Measurements from ENCODE around the gene NNT. TPM values are rescaled to one million over a fixed set of nuclear protein-coding genes. Genes with fewer than 3 reads are reported as not detected.

Gene NNT
- total RNA-seq, 3 donors from 2014 or later (not counting 1 experiment from before 2014, with no cell fraction given) = 57.0 to 66.1 (median 64.6) TPM

- no peaks in the 10 kb centered on the region for H3K9me3 Mint-ChIP-seq
- intact Hi-C loops (cut with micrococcal nuclease) = no loop called here
- H3K27me3 Mint-ChIP-seq (ENCODE audit: low read depth in 2 of 2) = no peaks in the 10 kb centered on the region
- no peak overlapping the region for H3K4me3 ChIP-seq (ENCODE audit: low read length)
- ATAC-seq (no peak), DNase-seq (no peak)
- H3K4me3 Mint-ChIP-seq = no peak overlapping the region
- no peaks in the 10 kb centered on the region for H3K4me1 Mint-ChIP-seq
- H3K4me1 ChIP-seq (ENCODE audit: control insufficient read depth, insufficient read depth, low read length) = no peaks in the 10 kb centered on the region
- no peaks in the 10 kb centered on the region for H3K27me3 ChIP-seq (ENCODE audit: control insufficient read depth, insufficient read depth, low read length)
- H3K9me3 ChIP-seq (ENCODE audit: control insufficient read depth, insufficient read depth, low read length) = no peaks in the 10 kb centered on the region
- WGBS (ENCODE audit: insufficient coverage) = 97% methylated on average over 5 of the region's 5 CpGs
- no peaks in the 10 kb centered on the region for H3K36me3 ChIP-seq (ENCODE audit: control insufficient read depth, insufficient read depth, low read length)
- no peak overlapping the region for H3K27ac Mint-ChIP-seq
- no peak for TF ChIP-seq CTCF (IDR thresholded peaks at IDR 0.05)
- no peak overlapping the region for H3K27ac ChIP-seq (ENCODE audit: low read length)
- H3K36me3 Mint-ChIP-seq = no peaks in the 10 kb centered on the region
Measured at GRCh38 chr5:43565043-43565442, 37.9 kb upstream of the NNT start.

GRCh38 chr5:43567967-43568366 lies 35.0 kb upstream of the NNT start:
- WGBS (ENCODE audit: insufficient coverage) = 82% methylated on average over 3 of the region's 3 CpGs
- DNase-seq (no peak), ATAC-seq (no peak)
- H3K36me3 Mint-ChIP-seq = no peaks in the 10 kb centered on the region
- H3K4me3 Mint-ChIP-seq = no peak overlapping the region
- no peak overlapping the region for H3K27ac Mint-ChIP-seq
- no peaks in the 10 kb centered on the region for H3K9me3 Mint-ChIP-seq
- H3K27ac ChIP-seq (ENCODE audit: low read length) = no peak overlapping the region
- no peaks in the 10 kb centered on the region for H3K27me3 ChIP-seq (ENCODE audit: control insufficient read depth, insufficient read depth, low read length)
- H3K4me1 ChIP-seq (ENCODE audit: control insufficient read depth, insufficient read depth, low read length) = no peaks in the 10 kb centered on the region
- no peak overlapping the region for H3K4me3 ChIP-seq (ENCODE audit: low read length)
- H3K27me3 Mint-ChIP-seq (ENCODE audit: low read depth in 2 of 2) = no peaks in the 10 kb centered on the region
- no peaks in the 10 kb centered on the region for H3K9me3 ChIP-seq (ENCODE audit: control insufficient read depth, insufficient read depth, low read length)
- no peaks in the 10 kb centered on the region for H3K4me1 Mint-ChIP-seq
- no peaks in the 10 kb centered on the region for H3K36me3 ChIP-seq (ENCODE audit: control insufficient read depth, insufficient read depth, low read length)
- no peak for TF ChIP-seq CTCF (IDR thresholded peaks at IDR 0.05)
- intact Hi-C loops (cut with micrococcal nuclease) = no loop called here

- intact Hi-C loops (cut with micrococcal nuclease) = no loop called here
Measured at GRCh38 chr5:43569236-43569746, 33.7 kb upstream of the NNT start.

More at GRCh38 chr5:43569236-43569746, 33.7 kb upstream of the NNT start:
- no peaks in the 10 kb centered on the region for H3K4me1 Mint-ChIP-seq
- ATAC-seq (no peak), DNase-seq (no peak)
- H3K36me3 Mint-ChIP-seq = no peaks in the 10 kb centered on the region
- TF ChIP-seq CTCF (IDR thresholded peaks at IDR 0.05) = no peak
- 100% methylated on average over 3 of the region's 4 CpGs for WGBS (ENCODE audit: insufficient coverage)
- Histone ChIP-seq H3K9me3 (ENCODE audit: control insufficient read depth, insufficient read depth, low read length) (no peaks in the 10 kb centered on the region), H3K4me3 (ENCODE audit: low read length) (no peak overlapping the region), H3K36me3 (ENCODE audit: control insufficient read depth, insufficient read depth, low read length) (no peaks in the 10 kb centered on the region), H3K27ac (ENCODE audit: low read length) (no peak overlapping the region), H3K4me1 (ENCODE audit: control insufficient read depth, insufficient read depth, low read length) (no peaks in the 10 kb centered on the region), H3K27me3 (ENCODE audit: control insufficient read depth, insufficient read depth, low read length) (no peaks in the 10 kb centered on the region)
- H3K27ac Mint-ChIP-seq = no peak overlapping the region
- no peaks in the 10 kb centered on the region for H3K9me3 Mint-ChIP-seq
- H3K4me3 Mint-ChIP-seq = no peak overlapping the region
- no peaks in the 10 kb centered on the region for H3K27me3 Mint-ChIP-seq (ENCODE audit: low read depth in 2 of 2)
